ENCODE measurements around the gene ZNF570. TPM values are rescaled to one million over a fixed set of nuclear protein-coding genes. Genes with fewer than 3 reads are reported as not detected.

ZNF570 gene
- total RNA-seq (2022; extraction: Qiagen RNA extraction) = 2.2 to 4.7 TPM (median 3.1 TPM) in 5 replicates

DNA sequence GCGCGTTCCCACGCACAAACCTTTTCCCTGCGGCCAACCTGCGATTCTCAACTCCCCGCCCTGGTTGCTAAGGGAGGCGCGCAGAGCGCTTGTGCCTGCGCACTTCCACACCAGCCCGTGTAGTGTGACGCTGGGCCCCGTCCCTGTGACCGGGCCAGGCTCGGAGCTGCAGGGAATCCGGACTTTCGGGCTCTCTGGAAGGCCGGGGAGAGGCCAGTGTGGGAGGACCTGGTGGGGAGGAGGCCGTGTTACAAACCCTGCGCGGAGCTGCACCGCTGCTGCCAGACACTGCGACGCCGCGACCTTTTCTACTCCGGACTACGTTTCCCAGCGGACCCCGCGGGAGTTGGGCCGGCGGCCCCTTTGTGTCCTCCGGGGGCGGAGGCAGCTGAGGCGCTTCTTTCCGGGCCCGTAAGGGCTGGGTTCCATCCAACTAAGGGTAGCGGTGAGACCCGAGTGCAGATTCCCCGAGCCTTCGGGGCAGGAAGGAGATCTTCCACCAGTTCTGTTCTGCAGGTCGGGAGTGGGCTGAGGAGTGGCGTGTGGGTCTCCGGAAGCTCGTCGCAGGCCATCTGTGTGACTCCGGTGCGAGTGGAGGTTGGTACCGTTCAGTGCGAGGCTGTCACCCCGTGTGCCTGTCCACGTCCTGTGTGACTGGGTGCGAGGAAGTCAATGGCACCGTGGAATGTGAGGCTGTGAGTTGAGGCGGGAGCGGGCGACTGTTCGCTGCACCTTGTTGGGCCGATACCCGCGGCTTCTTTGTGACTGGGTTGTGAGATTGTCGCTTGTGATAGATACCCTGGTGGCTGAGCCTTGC lies at the start of gene ZNF570:
Gene ZNF570 (plus strand): TSS at position 396 of the 817 bp plus-strand sequence. CDS start 999 bp downstream, outside the sequence.

DNA sequence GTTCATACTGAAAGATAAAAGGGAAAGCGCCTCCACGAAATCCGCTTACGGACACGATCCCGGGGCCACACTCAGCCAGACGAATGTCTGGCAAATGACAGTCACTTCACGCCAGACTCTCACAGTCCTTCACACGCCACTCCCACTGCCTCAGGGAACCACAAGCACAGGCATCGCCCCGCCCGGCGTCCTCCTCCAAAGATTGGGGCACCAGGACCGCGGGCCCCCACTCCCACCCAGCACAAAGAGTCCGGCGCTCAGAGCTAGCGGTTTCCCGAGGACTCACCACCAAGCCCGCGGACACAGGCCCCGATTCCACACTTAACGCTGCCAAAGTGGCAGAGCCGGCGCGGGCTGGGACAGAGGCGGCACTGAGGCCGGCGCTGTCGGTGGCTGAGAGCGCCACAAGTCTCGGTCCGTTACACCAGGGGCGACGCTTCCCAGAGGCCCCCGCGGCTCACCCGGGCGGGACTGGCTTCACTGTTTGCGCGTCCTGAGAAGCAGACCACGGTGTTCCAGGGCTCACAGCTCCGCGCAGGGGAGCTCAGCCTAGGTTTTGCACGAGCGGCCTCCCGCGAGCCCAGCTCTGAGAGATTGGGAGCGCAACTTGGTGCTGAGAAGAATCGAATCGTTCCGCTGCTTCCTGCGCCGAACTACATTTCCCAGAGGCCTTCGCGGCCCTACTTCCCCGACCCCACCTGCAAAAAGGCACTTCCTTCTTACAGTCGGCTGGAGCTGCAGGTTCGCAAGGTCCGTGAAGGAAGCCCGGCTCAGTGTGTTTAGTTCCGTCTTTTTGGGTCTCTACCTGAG lies 2.2 kb upstream of the ZNF570 start, which contains the start of gene ZNF569:
Gene ZNF569 (minus strand): TSS at position 647 of the 810 bp plus-strand sequence. CDS start 22,523 bp downstream, outside the sequence.

DNA sequence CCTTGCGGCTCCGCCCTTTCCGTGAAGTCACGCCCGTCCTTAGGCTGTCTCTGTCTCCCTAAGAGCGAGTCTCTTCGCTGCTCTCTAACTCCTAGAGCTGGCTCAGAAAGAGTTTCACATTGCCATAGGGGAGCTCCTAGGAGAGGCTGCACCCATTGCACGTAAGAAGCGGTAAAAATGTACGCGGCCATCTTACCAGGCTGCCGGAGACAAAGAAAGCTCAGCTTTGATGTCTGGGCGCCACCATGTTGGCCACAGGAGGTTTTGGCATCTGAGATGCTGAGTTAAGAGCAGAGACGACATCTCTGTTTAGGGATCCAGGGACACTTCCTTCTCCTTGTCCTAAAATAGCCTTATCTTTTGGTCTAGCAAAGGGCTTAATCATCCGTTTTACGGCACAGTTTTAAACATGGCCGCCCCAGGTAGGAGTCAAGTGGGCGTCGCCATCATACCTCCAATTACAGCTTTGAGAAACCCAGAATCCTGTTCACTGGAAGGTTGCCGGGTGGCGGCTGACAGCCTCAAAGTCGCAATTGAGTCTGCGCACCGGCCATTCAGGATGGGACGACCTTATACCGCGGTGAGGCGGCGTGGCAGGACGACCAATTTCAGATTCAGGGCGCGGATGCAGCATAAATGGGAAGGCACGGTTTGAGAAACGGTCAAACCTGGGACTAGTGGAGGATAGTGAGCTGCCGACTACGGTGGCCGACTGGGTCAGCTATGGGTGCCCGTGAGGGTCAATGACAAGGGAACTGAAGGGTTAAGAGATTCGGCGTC lies 37.4 kb downstream of the ZNF570 start, which contains the start of gene ZNF793:
Gene ZNF793 (plus strand): TSS at position 553 of the 780 bp plus-strand sequence. CDS start 16,501 bp downstream, outside the sequence.

Other genes with a start within 250 kb of the ZNF570 start
- gene ZNF527, start 98.3 kb upstream of the ZNF570 start, total RNA-seq (2022; extraction: Qiagen RNA extraction) = 2.6 to 4.8 TPM (median 3.1 TPM) in 5 replicates
- 4.6 to 5.8 TPM (median 5.1 TPM) in 5 replicates for gene ZNF569, start 1.9 kb upstream of the ZNF570 start, total RNA-seq (2022; extraction: Qiagen RNA extraction)
- 0.05 TPM in 2 of 5 replicates, not detected in the others for gene ZNF793, start 37.6 kb downstream of the ZNF570 start, total RNA-seq (2022; extraction: Qiagen RNA extraction)
- 0.75 to 2.5 TPM (median 1.3 TPM) in 5 replicates for gene ZNF571, start 125.4 kb downstream of the ZNF570 start, total RNA-seq (2022; extraction: Qiagen RNA extraction)
- 0.06 to 0.17 TPM (median 0.16 TPM) in 4 of 5 replicates, not detected in the other for gene ZNF540, start 125.5 kb downstream of the ZNF570 start, total RNA-seq (2022; extraction: Qiagen RNA extraction)
- gene ZFP30, start 186.1 kb downstream of the ZNF570 start, total RNA-seq (2022; extraction: Qiagen RNA extraction) = 6.2 to 8.4 TPM (median 7.1 TPM) in 5 replicates

Measured in A549 treated with CORT108297 at 1 μM for 4 hours (cell line).